ENCODE measurements around the gene ADAM33.
A peak's percentile ranks its signal among the peaks of the same experiment; 100 is the strongest.

The ADAM33 gene

GRCh38 chr20:3670511-3670910 is 11.3 kb downstream of the ADAM33 start:
- peak in 1 of 2 donors; percentile 17 for DNase-seq (ENCODE audit: low read depth in 2 of 2)
- no peak overlapping the region for H3K4me3 ChIP-seq (replicated peaks in 1 of 2; ENCODE audit: low read depth in 2 of 2, low read length in 2 of 2)
- TF ChIP-seq CTCF (IDR thresholded peaks at IDR 0.05; ENCODE audit: low read depth, low read length): no peak

GRCh38 chr20:3669710-3670367 is 12.0 kb downstream of the ADAM33 start:
- H3K4me3 ChIP-seq (replicated peaks in 1 of 2; ENCODE audit: low read depth in 2 of 2, low read length in 2 of 2): no peak overlapping the region
- TF ChIP-seq CTCF (IDR thresholded peaks at IDR 0.05; ENCODE audit: low read depth, low read length): no peak
- DNase-seq (ENCODE audit: low read depth in 2 of 2): no peak

- no peak for DNase-seq (ENCODE audit: low read depth in 2 of 2)
- TF ChIP-seq CTCF (IDR thresholded peaks at IDR 0.05; ENCODE audit: low read depth, low read length): no peak
- no peak overlapping the region for H3K4me3 ChIP-seq (replicated peaks in 1 of 2; ENCODE audit: low read depth in 2 of 2, low read length in 2 of 2)
These were observed 14.3 kb downstream of the ADAM33 start for GRCh38 chr20:3667434-3668037.

- no peak for TF ChIP-seq CTCF (IDR thresholded peaks at IDR 0.05; ENCODE audit: low read depth, low read length)
- DNase-seq (ENCODE audit: low read depth in 2 of 2): no peak
- no peak overlapping the region for H3K4me3 ChIP-seq (replicated peaks in 1 of 2; ENCODE audit: low read depth in 2 of 2, low read length in 2 of 2)
These were observed 18.0 kb downstream of the ADAM33 start for GRCh38 chr20:3663858-3664257.

GRCh38 chr20:3663031-3663701 is 18.6 kb downstream of the ADAM33 start, which contains the start of gene GFRA4:
Gene GFRA4, minus strand, starts transcription at chr20:3663399. Its CDS starts 0 bp downstream, at chr20:3663399.
- no peak for DNase-seq (ENCODE audit: low read depth in 2 of 2)
- no peak within 1 kb of the TSS for H3K4me3 ChIP-seq (replicated peaks in 1 of 2; ENCODE audit: low read depth in 2 of 2, low read length in 2 of 2)
- no peak for TF ChIP-seq CTCF (IDR thresholded peaks at IDR 0.05; ENCODE audit: low read depth, low read length)

GRCh38 chr20:3661814-3662665 is 19.8 kb downstream of the ADAM33 start:
- no peak for TF ChIP-seq CTCF (IDR thresholded peaks at IDR 0.05; ENCODE audit: low read depth, low read length)
- no peak for DNase-seq (ENCODE audit: low read depth in 2 of 2)
- no peak overlapping the region for H3K4me3 ChIP-seq (replicated peaks in 1 of 2; ENCODE audit: low read depth in 2 of 2, low read length in 2 of 2)
